A549 (cell line): ENCODE data around the gene MYH11.

Experiments used
- BHLHE40 ChIP-seq: IDR thresholded peaks from 2 replicates; pipeline ENCODE4 v1.6.1; 2012; ENCODE audit warnings: low read depth, low read length, inconsistent platforms
- POLR2A ChIP-seq: IDR thresholded peaks from 2 replicates; pipeline ENCODE4 v1.6.1; 2012; ENCODE audit warnings: mild to moderate bottlenecking, low read length
- TF ChIP-seq, protein P1 (sequence below): fragments of >200 bp; sonication (Bioruptor Twin); formaldehyde crosslinking; IDR thresholded peaks from 3 replicates; pipeline ENCODE4 v1.5.1; 2016

- no peak for TF ChIP-seq POLR2A
- TF ChIP-seq, protein P1, sequence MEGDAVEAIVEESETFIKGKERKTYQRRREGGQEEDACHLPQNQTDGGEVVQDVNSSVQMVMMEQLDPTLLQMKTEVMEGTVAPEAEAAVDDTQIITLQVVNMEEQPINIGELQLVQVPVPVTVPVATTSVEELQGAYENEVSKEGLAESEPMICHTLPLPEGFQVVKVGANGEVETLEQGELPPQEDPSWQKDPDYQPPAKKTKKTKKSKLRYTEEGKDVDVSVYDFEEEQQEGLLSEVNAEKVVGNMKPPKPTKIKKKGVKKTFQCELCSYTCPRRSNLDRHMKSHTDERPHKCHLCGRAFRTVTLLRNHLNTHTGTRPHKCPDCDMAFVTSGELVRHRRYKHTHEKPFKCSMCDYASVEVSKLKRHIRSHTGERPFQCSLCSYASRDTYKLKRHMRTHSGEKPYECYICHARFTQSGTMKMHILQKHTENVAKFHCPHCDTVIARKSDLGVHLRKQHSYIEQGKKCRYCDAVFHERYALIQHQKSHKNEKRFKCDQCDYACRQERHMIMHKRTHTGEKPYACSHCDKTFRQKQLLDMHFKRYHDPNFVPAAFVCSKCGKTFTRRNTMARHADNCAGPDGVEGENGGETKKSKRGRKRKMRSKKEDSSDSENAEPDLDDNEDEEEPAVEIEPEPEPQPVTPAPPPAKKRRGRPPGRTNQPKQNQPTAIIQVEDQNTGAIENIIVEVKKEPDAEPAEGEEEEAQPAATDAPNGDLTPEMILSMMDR, result no peak
- TF ChIP-seq BHLHE40, result no peak
These were observed 45.9 kb downstream of the MYH11 start for GRCh38 chr16:15810949-15811348.
